AG04449 (cell line): Measurements from ENCODE around the gene DDR2.

Experiments used
- CTCF ChIA-PET: fragments of 350-600 bp; formaldehyde crosslinking; extraction: SDS; loops from one replicate; lab custom pipeline; 2021; ENCODE audit warnings: antibody characterized with exemption; lab: Yijun Ruan, JAX
- POLR2A ChIA-PET: fragments of 400-600, 350-600 bp; formaldehyde crosslinking; extraction: SDS; loops from one replicate; lab custom pipeline; 2020; ENCODE audit warnings: antibody characterized with exemption, inconsistent platforms; lab: Yijun Ruan, JAX
- DNase-seq: peaks from one replicate; pipeline ENCODE4 v3.0.0-alpha.2; 2010; ENCODE audit warnings: low read depth, low spot score
- H3K4me3 ChIP-seq: 2 replicates; pipeline ENCODE4 v1.5.1; 2011; ENCODE audit warnings: low read depth, mild to moderate bottlenecking, control low read depth, low read length
- CTCF ChIP-seq: IDR thresholded peaks from one replicate; pipeline ENCODE4 v1.5.1; 2011; ENCODE audit warnings: mild to moderate bottlenecking, moderate library complexity, low read length, control low read depth, inconsistent platforms; ENCODE audit not compliant: insufficient read depth; ENCODE audit errors: missing control alignments

Gene DDR2

GRCh38 chr1:162716123-162716522, 83.9 kb downstream of the DDR2 start:
- POLR2A ChIA-PET: no interaction called here
- H3K4me3 ChIP-seq: no peak overlapping the region
- no peak for TF ChIP-seq CTCF
- CTCF ChIA-PET: interaction anchor here (1.0 to 1.4 kb wide), 2 partner anchors 88 to 103 kb away, joined by 3 read pairs; no protein-coding TSS in a partner anchor
- no peak for DNase-seq

- DNase-seq: no peak
- ChIA-PET POLR2A (no interaction called here), CTCF (interaction anchor here (1.0 kb wide), 1 partner anchor 88 kb away, joined by 3 read pairs; no protein-coding TSS in a partner anchor)
- no peak for TF ChIP-seq CTCF
- H3K4me3 ChIP-seq: no peak overlapping the region
These were observed 84.3 kb downstream of the DDR2 start for GRCh38 chr1:162716552-162716951.

- CTCF ChIA-PET: no interaction called here
- no peak overlapping the region for H3K4me3 ChIP-seq
- DNase-seq: no peak
- POLR2A ChIA-PET: no interaction called here
- TF ChIP-seq CTCF: no peak
These were observed 85.4 kb downstream of the DDR2 start for GRCh38 chr1:162717548-162718184.

- TF ChIP-seq CTCF: no peak
- CTCF ChIA-PET: interaction anchor here (0.8 kb wide), 1 partner anchor 18 kb away, joined by 3 read pairs; no protein-coding TSS in a partner anchor
- no peak for DNase-seq
- POLR2A ChIA-PET: no interaction called here
- no peak overlapping the region for H3K4me3 ChIP-seq
These were observed 87.4 kb downstream of the DDR2 start for GRCh38 chr1:162719678-162720077.

- no peak overlapping the region for H3K4me3 ChIP-seq
- ChIA-PET POLR2A (no interaction called here), CTCF (interaction anchor here (0.9 to 1.1 kb wide), 3 partner anchors 78 to 108 kb away, joined by 3 read pairs; no protein-coding TSS in a partner anchor)
- no peak for TF ChIP-seq CTCF
- no peak for DNase-seq
These were observed 88.7 kb downstream of the DDR2 start for GRCh38 chr1:162720996-162721395.

- no peak for TF ChIP-seq CTCF
- DNase-seq: no peak
- ChIA-PET CTCF (interaction anchor here (0.9 to 1.1 kb wide), 3 partner anchors 78 to 108 kb away, joined by 3 read pairs; no protein-coding TSS in a partner anchor), POLR2A (no interaction called here)
- no peak overlapping the region for H3K4me3 ChIP-seq
These were observed 89.2 kb downstream of the DDR2 start for GRCh38 chr1:162721471-162721870.
